HG02623 (cell line): ENCODE results near the gene TAOK2.
"Not testable (repeated sequence)": the region's sequence is repeated elsewhere in the genome, so short reads cannot be mapped to it uniquely, and the experiment has no call there.

ENCODE experiments used
- ATAC-seq: cut with Tn5 transposase; IDR thresholded peaks from one replicate; pipeline ENCODE4 v1.9.1; 2021; ENCODE audit warnings: moderate library complexity; ENCODE audit not compliant: unreplicated experiment

TAOK2 gene

DNA sequence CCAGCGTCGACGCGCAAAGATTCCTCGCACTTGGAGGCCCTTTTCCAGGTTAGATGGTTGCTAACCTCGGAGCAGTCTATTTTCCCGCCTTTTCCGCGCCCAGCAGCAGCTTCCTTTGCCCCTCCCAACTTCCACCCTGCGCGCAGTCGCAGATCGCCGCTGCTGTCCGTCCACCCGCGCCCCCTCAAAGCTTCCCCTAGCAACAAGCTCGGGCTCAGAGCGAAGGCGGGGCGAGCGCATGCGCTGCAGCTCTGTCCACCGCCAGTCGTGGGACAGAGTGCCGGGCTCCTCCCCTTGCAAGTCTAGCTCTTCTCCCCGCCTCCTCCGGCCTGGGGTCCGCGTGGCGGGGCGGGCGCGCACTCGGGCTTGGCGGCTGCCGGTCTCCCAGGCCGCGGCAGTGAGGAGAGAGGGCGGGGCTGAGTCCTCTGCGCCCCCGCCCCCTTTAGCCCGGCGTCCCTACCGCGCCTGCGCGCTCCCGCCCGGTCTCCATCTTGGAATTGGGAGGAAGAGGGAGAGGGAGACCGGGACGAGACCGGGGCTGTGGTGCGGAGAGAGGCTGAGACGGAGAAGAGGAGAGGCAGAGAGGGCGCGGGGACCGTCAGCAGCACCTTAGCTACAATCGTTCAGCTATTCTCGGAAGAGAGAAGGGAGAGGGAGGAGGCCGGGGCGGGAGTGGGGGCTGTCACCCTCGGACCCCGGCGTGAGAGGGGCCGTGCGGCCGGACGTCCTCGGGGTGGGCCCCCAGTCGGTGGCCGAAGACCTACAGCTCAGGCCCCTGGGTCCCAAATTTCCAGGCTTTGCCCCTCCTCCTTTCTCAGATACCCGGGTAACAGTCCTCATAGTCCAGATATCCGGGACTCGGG, at the start of gene TAOK2:
TSS of gene TAOK2 (plus strand) at position 485 of the 863 bp plus-strand sequence. CDS start 3,905 bp downstream, outside the sequence.
- ATAC-seq, result peak; percentile 84

DNA sequence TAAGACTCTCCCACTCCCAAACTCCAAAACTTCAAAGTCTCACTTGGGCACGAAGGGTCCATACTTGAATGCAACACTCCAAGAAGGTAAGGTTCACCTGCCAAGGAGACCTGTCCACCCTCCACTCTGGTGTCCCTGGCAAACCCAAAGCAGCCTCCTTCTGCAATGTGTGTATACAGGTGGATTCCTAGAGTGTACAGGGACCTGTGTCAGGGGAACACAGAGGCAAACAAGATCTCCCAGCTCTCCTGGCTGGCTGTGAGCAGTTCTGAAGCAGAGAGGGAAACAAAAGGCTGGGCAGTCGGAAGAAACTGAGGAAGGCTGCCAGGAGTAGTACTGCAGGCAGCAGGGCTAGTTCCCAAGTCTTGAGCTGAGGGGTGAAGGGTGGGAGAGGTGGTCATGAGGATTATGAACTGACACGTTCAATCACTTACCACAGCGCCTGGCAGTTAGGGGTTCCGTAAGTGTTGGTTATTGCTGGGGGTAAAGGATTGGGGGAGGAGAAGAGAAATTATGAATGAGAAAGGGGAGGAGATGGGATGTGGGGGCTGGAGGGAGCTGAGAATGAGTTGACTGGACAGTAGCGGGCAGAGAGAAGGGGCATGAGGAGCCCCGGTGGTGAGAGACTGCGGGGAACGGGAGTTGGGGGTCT, 48.4 kb upstream of the TAOK2 start:
- ATAC-seq, result no peak

DNA sequence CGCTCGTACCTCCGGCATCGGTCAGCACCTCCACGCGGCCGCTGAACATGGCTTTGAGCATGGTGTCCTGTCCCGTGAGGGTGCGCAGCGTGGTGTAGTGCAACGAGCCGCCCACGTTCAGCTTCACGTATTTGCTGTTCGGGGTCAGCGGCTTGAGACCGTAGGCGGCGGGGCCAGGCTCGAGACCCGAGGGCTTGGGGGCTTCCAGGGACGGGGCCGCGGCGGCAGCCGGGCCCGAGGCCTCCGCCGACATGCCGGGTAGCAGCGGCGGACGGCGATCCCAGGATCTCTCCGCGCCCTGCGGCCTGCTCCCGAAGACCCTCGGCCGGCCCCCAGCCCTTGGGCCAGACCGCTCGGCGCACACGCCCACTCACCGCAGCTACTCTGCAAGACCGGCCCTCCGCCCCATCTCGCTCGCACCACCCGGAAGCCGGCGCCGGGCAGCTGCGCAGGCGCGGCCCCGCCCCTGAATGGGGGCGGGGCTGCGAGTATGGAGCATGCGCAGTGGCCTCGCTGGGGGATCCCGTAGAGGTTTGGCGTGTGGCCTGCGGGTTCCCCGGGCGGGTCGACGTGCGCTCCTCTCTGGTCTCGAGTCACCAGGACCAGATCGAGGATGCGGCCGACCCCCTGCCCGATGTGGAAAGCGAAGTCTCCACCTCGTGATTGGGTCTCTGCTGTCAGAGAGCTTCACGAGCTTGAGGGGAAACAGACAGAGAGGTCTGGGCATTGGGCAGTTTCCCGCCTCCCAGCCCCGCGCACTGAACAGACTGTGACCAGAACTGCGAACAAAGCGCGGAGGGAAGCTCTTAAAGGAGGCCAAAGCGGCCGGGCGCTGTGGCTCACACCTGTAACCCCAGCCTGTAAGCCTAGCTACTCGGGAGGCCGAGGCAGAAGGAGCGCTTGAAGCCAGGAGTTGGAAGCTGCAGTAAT, 47.6 kb upstream of the TAOK2 start, which contains the start of gene KCTD13:
TSS of gene KCTD13 (minus strand) at position 446 of the 930 bp plus-strand sequence. CDS start at position 253, 193 bp downstream.
- peak; percentile 77 for ATAC-seq

DNA sequence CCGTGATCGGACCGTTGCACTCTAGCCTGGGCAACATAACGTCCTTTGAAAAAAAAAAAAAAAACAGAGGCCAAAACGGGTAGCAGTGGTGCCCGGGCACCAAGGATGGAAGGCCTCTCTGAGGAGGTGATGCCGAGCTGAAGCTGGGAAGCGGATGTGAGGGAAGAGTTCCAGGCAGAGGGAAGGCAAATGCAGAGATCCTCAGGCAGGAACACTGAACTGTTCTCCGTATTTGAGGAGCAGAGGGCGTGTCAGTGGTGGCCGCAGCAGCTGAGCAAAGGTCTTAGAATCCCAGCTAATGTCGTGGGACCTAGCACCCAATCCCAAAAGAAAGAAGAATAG, 47.0 kb upstream of the TAOK2 start:
- no peak for ATAC-seq

DNA sequence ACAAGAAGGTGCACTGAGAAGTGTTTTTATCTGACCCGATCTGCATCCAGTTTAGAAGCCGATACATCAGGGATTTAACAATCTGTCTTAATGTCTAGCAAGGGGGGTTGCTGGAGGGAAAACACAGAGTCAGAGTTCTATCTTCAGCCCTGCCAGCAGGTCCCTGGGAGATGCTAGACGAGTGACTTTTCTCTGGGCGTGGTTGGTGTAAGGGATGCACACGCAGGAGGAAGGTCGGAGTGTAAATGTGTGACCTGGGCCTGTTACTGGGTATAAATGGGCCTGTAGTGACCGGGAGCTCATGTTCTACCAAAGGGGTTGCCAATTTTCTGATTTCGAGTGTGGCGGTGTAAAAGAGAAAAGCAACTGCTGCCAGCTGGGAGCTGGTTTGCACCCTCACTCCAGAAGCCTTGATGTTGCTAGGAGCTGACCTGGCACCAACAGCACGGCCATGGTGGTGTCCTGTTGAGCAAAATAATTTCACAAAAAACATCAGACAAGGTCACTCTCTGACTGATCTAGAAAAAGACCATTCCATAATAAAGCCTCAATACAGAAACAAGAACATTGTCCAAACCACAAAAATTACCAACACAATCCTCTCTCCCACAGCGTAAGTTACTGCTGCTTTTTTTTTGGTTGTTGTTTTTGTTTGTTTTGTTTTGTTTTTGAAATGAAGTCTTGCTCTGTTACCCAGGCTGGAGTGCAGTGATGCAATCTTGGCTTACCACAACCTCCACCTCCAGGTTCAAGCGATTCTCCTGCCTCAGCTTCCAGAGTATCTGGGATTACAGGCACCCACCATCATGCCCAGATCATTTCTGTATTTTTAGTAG, 46.4 kb upstream of the TAOK2 start:
- ATAC-seq, result no peak

DNA sequence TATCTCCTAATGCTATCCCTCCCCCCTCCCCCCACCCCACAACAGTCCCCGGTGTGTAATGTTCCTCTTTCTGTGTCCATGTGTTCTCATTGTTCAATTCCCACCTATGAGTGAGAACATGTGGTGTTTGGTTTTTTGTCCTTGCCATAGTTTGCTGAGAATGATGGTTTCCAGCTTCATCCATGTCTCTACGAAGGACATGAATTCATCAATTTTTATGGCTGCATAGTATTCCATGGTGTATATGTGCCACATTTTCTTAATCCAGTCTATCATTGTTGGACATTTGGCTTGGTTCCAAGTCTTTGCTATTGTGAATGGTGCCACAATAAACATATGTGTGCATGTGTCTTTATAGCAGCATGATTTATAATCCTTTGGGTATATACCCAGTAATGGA, 41.9 kb upstream of the TAOK2 start:
- ATAC-seq, result not testable (repeated sequence)

DNA sequence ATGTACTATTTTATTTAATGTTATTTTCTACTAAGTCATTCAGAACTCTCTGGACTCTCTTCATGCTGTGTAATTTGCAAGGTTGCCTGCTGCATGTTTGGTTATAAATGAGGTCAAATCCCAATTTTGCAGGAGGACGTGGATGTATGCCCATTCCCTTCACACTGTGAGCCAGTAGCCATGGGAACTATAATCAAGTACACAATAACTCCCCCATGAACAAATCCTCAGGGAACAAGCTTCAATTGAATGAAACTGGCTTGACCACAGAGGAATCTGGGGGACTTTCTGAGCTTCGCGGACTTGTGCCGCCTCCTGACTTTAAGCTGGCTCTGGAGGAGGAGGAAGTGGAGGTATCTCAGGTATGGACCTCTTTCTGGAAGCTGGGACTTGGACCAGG, 33.0 kb upstream of the TAOK2 start:
- no peak for ATAC-seq

DNA sequence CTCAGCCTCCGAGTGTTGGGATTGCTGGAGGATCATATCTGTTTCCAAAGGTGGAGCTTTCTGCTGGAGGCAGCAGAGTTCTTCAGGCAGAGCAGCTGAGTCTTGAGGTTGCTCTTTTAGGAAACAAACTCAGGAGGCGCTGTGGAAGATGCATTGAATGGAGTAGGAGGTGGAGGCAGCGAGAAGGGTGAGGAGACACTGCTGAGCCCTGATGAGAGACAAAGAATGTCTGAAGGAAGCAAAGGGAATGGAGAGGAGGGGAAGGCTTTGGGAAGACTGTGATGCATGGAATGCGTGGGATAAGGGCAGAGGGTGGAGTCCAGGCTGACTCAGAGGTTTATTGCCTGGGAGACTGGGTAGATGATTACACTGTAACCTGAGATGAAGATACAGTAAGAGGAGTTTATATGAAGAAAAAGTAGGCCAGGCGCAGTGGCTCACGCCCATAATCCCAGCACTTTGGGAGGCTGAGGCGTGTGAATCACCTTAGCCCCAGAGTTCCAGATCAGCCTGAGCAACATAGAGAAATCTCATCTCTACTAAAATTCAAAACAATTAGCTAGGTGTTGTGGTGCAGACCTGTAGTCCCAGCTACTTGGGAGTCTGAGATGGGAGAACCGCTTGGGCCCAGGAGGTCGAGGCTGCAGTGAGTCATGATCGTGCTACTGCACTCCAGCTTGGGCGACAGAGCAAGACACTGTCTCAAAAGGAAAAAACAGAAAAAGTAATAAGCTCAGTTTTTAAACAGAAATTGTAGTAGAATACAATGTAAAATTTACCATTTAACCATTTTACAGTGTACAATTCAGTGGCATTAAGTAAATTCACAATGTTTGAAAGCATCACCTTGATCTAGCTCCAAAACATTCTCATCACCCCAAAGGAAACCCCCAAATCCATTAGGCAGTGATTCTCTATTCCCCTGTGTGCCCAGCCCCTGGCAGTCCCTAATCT, 29.5 kb upstream of the TAOK2 start:
- ATAC-seq, result no peak

DNA sequence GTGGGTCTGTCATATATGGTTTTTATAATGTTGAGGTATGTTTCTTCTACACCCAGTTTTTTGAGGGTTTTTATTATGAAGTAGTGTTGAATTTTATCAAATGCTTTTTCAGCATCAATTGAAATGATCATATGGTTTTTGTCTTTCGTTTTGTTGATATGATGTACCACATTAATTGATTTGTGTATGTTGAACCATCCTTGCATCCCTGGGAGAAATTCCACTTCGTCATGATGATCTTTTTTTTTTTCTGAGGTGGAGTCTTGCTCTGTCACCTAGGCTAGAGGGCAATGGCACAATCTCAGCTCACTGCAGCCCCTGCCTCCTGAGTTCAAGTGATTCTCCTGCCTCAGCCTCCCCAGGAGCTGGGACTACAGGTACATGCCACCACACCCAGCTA, 25.8 kb upstream of the TAOK2 start:
- no peak for ATAC-seq

DNA sequence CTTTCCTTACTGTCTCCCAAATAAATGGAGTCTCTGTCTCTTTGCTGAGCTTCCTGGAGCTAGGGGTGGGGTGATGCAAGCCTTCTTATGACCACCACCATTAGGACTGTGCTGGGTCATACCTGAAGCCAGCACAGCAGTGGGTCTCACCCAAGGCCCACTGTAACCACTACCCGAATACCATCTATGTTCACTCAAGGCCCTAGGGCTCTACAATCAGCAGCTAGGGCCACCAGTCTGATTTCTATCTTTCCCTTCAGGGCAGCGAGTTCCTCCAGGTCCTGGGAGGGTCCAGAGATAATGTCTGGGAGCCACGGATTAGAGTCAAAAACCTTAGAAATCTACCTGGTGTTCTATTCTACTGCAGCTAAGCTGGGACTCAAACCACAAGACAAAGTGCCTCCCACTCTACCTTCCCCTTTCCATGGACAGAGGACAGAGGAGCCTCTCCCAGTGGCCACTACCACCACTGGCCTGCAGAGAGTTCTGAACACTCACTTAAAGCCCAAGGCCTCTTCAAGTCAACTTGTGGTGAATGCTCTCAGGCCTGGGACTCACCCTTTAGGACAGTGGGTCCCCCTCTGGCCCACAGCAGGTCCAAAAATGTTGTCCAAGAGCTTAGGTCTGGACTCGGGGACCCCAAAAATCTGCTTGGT, 22.7 kb upstream of the TAOK2 start:
- no peak for ATAC-seq

DNA sequence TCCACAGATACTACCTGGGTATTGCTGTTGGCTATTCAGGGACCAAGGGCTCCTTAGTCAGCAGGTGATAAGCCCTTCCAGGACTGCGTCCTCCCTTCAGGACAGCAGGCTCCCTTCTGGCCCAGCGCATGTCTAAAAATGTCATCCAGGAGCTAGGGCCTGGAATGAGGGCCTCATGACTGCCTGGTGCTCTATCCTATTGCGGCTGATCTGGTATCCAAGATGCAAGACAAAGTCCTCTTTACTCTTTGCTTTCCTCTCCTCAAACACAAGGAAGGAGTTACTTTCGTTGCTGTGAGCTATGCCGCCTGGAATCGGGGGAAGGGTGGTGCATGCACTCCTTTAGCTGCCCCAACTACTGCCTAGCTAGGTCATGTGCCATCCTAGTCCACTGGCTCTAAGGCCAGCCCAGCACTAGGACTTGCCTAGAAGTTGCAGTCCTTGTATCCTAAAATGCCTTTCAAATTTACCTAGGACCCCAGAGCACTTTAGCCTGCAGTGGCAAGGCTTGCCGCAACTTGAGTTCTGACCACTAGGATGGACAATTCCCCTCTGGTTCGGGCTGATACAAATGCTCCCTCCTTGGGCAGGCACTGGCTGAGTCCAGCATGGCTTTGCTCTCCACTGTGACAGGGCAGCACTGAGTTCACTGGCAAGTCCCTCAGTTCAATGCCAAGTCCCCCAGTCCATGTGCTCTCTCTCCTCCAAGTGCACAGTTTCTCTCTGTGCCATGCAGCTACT, 21.9 kb upstream of the TAOK2 start:
- no peak for ATAC-seq

DNA sequence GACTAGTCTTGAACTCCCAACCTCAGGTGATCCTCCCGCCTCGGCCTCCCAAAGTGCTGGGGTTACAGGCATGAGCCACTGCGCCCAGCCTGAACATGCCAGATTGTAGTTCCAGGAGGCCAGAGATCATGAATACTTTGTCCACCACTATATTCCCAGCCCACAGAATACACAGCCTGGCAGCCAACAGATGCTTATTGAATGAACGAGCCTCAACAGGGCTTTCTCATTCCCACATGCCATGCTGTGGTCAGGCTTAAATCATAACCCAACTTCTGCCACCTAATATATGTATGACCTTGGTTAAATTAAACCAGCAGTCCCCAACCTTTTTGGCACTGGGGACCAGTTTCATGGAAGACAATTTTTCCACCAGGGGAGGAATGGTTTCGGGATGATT, 14.9 kb upstream of the TAOK2 start:
- ATAC-seq, result no peak

DNA sequence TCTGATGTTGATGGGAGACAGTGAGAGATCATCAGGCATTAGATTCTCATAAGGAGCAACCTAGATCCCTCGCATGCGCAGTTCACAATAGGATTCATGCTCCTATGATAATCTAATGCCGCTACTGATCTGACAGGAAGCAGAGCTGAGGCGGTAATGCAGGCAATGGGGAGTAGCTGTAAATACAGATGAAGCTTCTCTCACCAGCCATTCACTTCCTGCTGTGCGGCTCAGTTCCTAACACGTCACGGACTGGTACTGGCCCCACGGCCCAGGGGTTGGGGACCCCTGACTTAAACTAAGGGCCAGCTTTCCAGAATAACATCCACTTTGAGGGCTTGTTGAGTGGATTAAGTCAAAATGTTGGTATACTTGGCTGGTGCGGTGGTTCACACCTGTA, 14.4 kb upstream of the TAOK2 start:
- no peak for ATAC-seq

DNA sequence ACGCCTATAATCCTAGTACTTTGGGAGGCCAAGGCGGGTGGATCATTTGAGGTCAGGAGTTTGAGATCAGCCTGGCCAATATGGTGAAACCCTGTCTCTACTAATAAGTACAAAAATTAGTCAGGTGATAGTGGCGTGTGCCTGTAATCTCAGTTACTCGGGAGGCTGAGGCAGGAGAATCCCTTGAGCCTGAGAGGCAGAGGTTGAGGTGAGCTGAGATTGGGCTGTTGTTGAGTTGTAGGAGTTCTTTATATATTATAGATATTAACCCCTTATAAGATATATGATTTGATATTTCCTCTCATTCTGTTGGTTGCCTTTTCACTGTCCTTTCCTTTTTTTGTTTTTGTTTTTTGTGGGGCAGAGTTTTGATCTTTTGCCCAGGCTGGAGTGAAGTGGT, 13.8 kb upstream of the TAOK2 start:
- ATAC-seq, result not testable (repeated sequence)

DNA sequence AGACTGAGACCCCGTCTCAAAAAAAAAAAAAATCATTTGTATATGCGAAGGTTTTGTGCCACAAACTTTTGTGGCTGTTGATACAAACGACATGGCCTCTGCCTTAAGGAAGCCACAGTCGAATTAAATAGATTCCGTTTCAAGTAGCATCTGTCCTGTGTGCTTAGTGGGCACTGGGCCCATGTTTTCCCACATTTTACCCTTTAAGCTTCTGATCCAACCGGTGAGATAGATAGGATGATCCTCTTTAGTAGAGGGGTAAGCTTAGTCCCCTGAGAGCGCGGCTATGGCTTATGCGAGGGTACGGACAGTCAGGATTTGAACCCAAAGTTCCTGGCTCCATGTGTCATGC, 12.6 kb upstream of the TAOK2 start:
- no peak for ATAC-seq

DNA sequence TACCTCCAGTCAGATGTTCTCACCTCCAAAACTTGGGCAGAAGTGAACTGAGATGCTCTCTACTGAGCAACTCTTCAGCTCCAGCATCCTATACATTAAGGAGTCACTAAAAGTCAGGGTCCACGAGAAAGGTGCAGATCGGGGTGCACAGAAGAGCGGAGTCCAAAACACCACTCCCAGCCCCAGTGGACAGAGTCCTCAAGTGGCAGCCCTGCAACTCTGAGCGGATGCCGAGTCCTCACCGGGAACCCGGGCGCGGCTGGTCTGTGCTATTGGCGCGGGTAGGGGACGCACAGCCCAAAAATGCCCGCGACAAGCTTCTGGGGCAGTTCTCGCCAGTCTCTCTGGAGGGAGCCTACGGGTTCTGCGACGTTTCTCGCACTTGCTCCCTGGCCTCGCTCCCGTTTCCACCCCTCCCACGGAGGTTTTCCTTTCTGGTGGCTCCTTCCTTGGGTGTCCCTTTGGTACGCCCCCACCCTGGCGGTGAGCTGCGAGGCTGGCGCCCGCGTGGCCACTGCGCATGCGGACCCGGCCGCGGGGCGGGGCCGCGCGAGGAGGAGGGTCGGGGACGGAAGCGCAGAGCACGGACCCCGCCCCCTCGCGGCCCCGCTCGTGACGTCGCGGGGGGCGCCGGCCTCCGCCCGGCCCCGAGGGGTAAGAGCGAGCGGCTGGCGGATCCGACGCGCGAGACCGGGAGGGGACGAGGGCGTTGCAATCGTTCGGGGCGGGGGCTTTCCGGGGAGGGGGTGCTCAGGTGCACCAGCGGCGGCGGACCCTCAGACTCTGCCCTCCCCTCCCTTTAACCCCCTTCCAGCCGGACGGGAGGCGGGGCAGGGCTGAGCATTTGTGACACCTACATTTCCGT, 12.0 kb upstream of the TAOK2 start, which contains the start of gene TMEM219:
TSS of gene TMEM219 (plus strand) at position 601 of the 865 bp plus-strand sequence. CDS start 1,065 bp downstream, outside the sequence.
- ATAC-seq, result peak; percentile 83
